Mucosa of descending colon (tissue), 3 donors: Measurements from ENCODE around the gene GBE1. TPM values are rescaled to one million over a fixed set of nuclear protein-coding genes. Genes with fewer than 3 reads are reported as not detected.

ENCODE experiments used
- ATAC-seq: fragments of 200-7000 bp; cut with Tn5 transposase; one replicate; pipeline ENCODE4 v1.9.1; 2020; ENCODE audit warnings: mild to moderate bottlenecking, moderate library complexity
- DNase-seq, 3 donors: peaks; one replicate each; pipeline ENCODE4 v3.0.0-alpha.2; 2020
- H3K36me3 ChIP-seq: fragments of 200-600 bp; one replicate; pipeline ENCODE4 v1.8.0; 2021; ENCODE audit warnings: low read depth, mild to moderate bottlenecking
- H3K4me1 ChIP-seq: fragments of 200-600 bp; one replicate; pipeline ENCODE4 v1.8.0; 2021; ENCODE audit warnings: low read depth, mild to moderate bottlenecking
- H3K4me3 ChIP-seq: fragments of 200-600 bp; one replicate; pipeline ENCODE4 v1.8.0; 2021; ENCODE audit warnings: mild to moderate bottlenecking
- H3K9me3 ChIP-seq: fragments of 200-600 bp; one replicate; pipeline ENCODE4 v1.8.0; 2021; ENCODE audit warnings: mild to moderate bottlenecking
- CTCF ChIP-seq: fragments of 200-600 bp; IDR thresholded peaks from one replicate; pipeline ENCODE4 v1.8.0; 2022; ENCODE audit warnings: antibody characterized with exemption, mild to moderate bottlenecking
- intact Hi-C, 2 donors: fragments of 100-400 bp; cut with DNase I in 1 of 2; cut with micrococcal nuclease in 1 of 2; formaldehyde crosslinking; loops; one replicate each; pipeline versions ENCODE4 v1.11.0 to v1.11.1; 2022; cut with DNase I, micrococcal nuclease
- total RNA-seq, 3 donors: library from RNA; stranded (reverse); fragmentation: NEBNext Ultra II Directional in 2 of 3; extraction: Animal tissue kit (Norgen Biotek cat#: 25700) in 2 of 3; gene quantifications; one replicate each; pipeline versions ENCODE4 v1.2.1 to v1.2.4, GENCODE V29; 2021 to 2023
- donor health status: DM: no; HTN: no; CAD: no; lungs with moderate emphysema.
- donor health status: DM: no; HTN: no; CAD: no.
- donor health status: DM: no; HTN: yes; CAD: no.

Gene GBE1
- total RNA-seq, 3 donors from 2014 or later: 17.7 to 20.3 (median 18.8) TPM

GRCh38 chr3:81451611-81452010 is 309.8 kb downstream of the GBE1 start:
- H3K4me1 ChIP-seq: no peaks in the 10 kb centered on the region

GRCh38 chr3:81451140-81451539 is 310.3 kb downstream of the GBE1 start:
- no peaks in the 10 kb centered on the region for H3K4me1 ChIP-seq
- H3K4me3 ChIP-seq: no peak overlapping the region
- TF ChIP-seq CTCF: no peak
- no peak for DNase-seq
- no peaks in the 10 kb centered on the region for H3K9me3 ChIP-seq
- ATAC-seq: no peak
- H3K36me3 ChIP-seq: no peaks in the 10 kb centered on the region
- intact Hi-C loops: no loop called here

More at GRCh38 chr3:81451611-81452010, 309.8 kb downstream of the GBE1 start:
- DNase-seq: no peak
- TF ChIP-seq CTCF: no peak
- no peak for ATAC-seq
- intact Hi-C loops: no loop called here
- no peaks in the 10 kb centered on the region for H3K9me3 ChIP-seq
- no peaks in the 10 kb centered on the region for H3K36me3 ChIP-seq
- no peak overlapping the region for H3K4me3 ChIP-seq

GRCh38 chr3:81446806-81447205 is 314.6 kb downstream of the GBE1 start:
- Histone ChIP-seq H3K9me3 (no peaks in the 10 kb centered on the region), H3K4me1 (no peaks in the 10 kb centered on the region), H3K4me3 (no peak overlapping the region), H3K36me3 (no peaks in the 10 kb centered on the region)
- no peak for TF ChIP-seq CTCF
- intact Hi-C loops: no loop called here
- DNase-seq: no peak
- ATAC-seq: no peak

- no peaks in the 10 kb centered on the region for H3K9me3 ChIP-seq
- intact Hi-C loops: no loop called here
- no peak overlapping the region for H3K4me3 ChIP-seq
- ATAC-seq (no peak), DNase-seq (no peak)
- no peak for TF ChIP-seq CTCF
- no peaks in the 10 kb centered on the region for H3K36me3 ChIP-seq
- H3K4me1 ChIP-seq: no peaks in the 10 kb centered on the region
These were observed 315.7 kb downstream of the GBE1 start for GRCh38 chr3:81445712-81446111.

- Histone ChIP-seq H3K4me3 (no peak overlapping the region), H3K9me3 (no peaks in the 10 kb centered on the region), H3K4me1 (no peaks in the 10 kb centered on the region), H3K36me3 (no peaks in the 10 kb centered on the region)
- DNase-seq: no peak
- no peak for ATAC-seq
- intact Hi-C loops: no loop called here
- no peak for TF ChIP-seq CTCF
These were observed 316.5 kb downstream of the GBE1 start for GRCh38 chr3:81444817-81445460.

GRCh38 chr3:81443958-81444357 is 317.5 kb downstream of the GBE1 start:
- intact Hi-C loops: no loop called here
- Histone ChIP-seq H3K36me3 (no peaks in the 10 kb centered on the region), H3K4me3 (no peak overlapping the region), H3K4me1 (no peaks in the 10 kb centered on the region), H3K9me3 (no peaks in the 10 kb centered on the region)
- TF ChIP-seq CTCF: no peak
- DNase-seq (no peak), ATAC-seq (no peak)
